HG03159 (cell line): ENCODE data around the gene CCRL2.
"Not testable (repeated sequence)": the region's sequence is repeated elsewhere in the genome, so short reads cannot be mapped to it uniquely, and the experiment has no call there.

Source experiments
- ATAC-seq: cut with Tn5 transposase; IDR thresholded peaks from one replicate; pipeline ENCODE4 v1.9.1; 2021; ENCODE audit warnings: mild to moderate bottlenecking, moderate library complexity; ENCODE audit not compliant: unreplicated experiment

Gene CCRL2

GRCh38 chr3:46401579-46401978 lies 5.5 kb upstream of the CCRL2 start:
- no peak for ATAC-seq

GRCh38 chr3:46402902-46403301 lies 4.2 kb upstream of the CCRL2 start:
- not testable (repeated sequence) for ATAC-seq

- no peak for ATAC-seq
Measured at GRCh38 chr3:46405301-46406019, 1.6 kb upstream of the CCRL2 start.

GRCh38 chr3:46406443-46406787 lies 644 bp upstream of the CCRL2 start:
- ATAC-seq: no peak

GRCh38 chr3:46407970-46408369 lies 911 bp downstream of the CCRL2 start:
- no peak for ATAC-seq

GRCh38 chr3:46408853-46409252 lies 1.8 kb downstream of the CCRL2 start:
- no peak for ATAC-seq

- no peak for ATAC-seq
Measured at GRCh38 chr3:46409739-46410489, 2.9 kb downstream of the CCRL2 start.

- ATAC-seq: no peak
Measured at GRCh38 chr3:46410669-46411068, 3.6 kb downstream of the CCRL2 start.

GRCh38 chr3:46411271-46411670 lies 4.2 kb downstream of the CCRL2 start:
- no peak for ATAC-seq

GRCh38 chr3:46412786-46413298 lies 5.8 kb downstream of the CCRL2 start:
- ATAC-seq: no peak

GRCh38 chr3:46413951-46414350 lies 6.9 kb downstream of the CCRL2 start:
- ATAC-seq: no peak

GRCh38 chr3:46414739-46415138 lies 7.7 kb downstream of the CCRL2 start:
- ATAC-seq: no peak

GRCh38 chr3:46416125-46416810 lies 9.2 kb downstream of the CCRL2 start:
- ATAC-seq: no peak

GRCh38 chr3:46416811-46417510 lies 9.9 kb downstream of the CCRL2 start:
- ATAC-seq: no peak

GRCh38 chr3:46417841-46418611 lies 11.0 kb downstream of the CCRL2 start:
- no peak for ATAC-seq

- ATAC-seq: no peak
Measured at GRCh38 chr3:46419816-46420215, 12.8 kb downstream of the CCRL2 start.

GRCh38 chr3:46420931-46421330 lies 13.9 kb downstream of the CCRL2 start:
- no peak for ATAC-seq

- no peak for ATAC-seq
Measured at GRCh38 chr3:46422617-46423016, 15.6 kb downstream of the CCRL2 start.

GRCh38 chr3:46423588-46423987 lies 16.5 kb downstream of the CCRL2 start:
- ATAC-seq: no peak

GRCh38 chr3:46426476-46426875 lies 19.4 kb downstream of the CCRL2 start:
- ATAC-seq: not testable (repeated sequence)
